Activated CD8-positive, alpha-beta memory T cell treated with anti-CD3 and anti-CD28 coated beads, Interleukin-2, amount 50 U/mL, for 24 hours (primary cell): ENCODE results near the gene POU2AF1.

Experiments
- DNase-seq: peaks from one replicate; pipeline ENCODE4 v3.0.0-alpha.2; 2020; ENCODE audit errors: extremely low read depth

Gene POU2AF1

GRCh38 chr11:111347723-111348115, 31.4 kb downstream of the POU2AF1 start:
- DNase-seq = no peak

GRCh38 chr11:111347002-111347722, 31.9 kb downstream of the POU2AF1 start:
- no peak for DNase-seq

- DNase-seq = no peak
Measured at GRCh38 chr11:111344032-111344431, 35.0 kb downstream of the POU2AF1 start.

- no peak for DNase-seq
Measured at GRCh38 chr11:111342329-111342728, 36.7 kb downstream of the POU2AF1 start.

- DNase-seq = no peak
Measured at GRCh38 chr11:111339758-111340388, 39.2 kb downstream of the POU2AF1 start.

- DNase-seq = no peak
Measured at GRCh38 chr11:111336582-111337256, 42.4 kb downstream of the POU2AF1 start.

- DNase-seq = no peak
Measured at GRCh38 chr11:111336062-111336461, 43.0 kb downstream of the POU2AF1 start.

- DNase-seq = no peak
Measured at GRCh38 chr11:111335549-111335948, 43.5 kb downstream of the POU2AF1 start.

GRCh38 chr11:111334532-111335502, 44.3 kb downstream of the POU2AF1 start:
- no peak for DNase-seq

- no peak for DNase-seq
Measured at GRCh38 chr11:111331711-111332479, 47.2 kb downstream of the POU2AF1 start.

GRCh38 chr11:111330234-111330893, 48.7 kb downstream of the POU2AF1 start:
- DNase-seq = no peak

- no peak for DNase-seq
Measured at GRCh38 chr11:111329306-111330204, 49.5 kb downstream of the POU2AF1 start.

GRCh38 chr11:111327908-111328624, 51.0 kb downstream of the POU2AF1 start:
- DNase-seq = no peak

GRCh38 chr11:111326824-111327223, 52.3 kb downstream of the POU2AF1 start:
- no peak for DNase-seq

GRCh38 chr11:111325259-111325658, 53.8 kb downstream of the POU2AF1 start:
- no peak for DNase-seq

GRCh38 chr11:111324277-111324720, 54.8 kb downstream of the POU2AF1 start:
- DNase-seq = no peak

- DNase-seq = no peak
Measured at GRCh38 chr11:111322534-111322933, 56.5 kb downstream of the POU2AF1 start.

GRCh38 chr11:111320728-111321568, 58.1 kb downstream of the POU2AF1 start:
- no peak for DNase-seq
